ENCODE measurements around the gene PPIA.

Gene PPIA

DNA sequence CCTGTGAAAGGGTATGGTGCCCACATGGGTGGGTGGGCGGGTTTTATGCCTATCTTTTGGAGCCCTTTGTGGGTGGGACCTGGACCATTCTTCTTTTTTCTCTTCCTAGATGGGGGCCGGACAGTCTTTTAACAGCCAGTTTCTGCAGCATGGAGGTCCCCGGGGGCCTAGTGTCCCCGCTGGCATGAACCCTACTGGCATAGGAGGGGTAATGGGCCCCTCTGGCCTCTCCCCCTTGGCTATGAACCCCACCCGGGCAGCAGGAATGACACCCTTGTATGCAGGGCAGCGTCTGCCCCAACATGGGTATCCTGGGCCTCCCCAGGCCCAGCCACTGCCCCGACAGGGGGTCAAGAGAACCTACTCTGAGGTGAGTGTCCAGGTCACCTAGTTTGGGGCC is 38.7 kb upstream of the PPIA start:
- POLR2A ChIA-PET, result no interaction called here

DNA sequence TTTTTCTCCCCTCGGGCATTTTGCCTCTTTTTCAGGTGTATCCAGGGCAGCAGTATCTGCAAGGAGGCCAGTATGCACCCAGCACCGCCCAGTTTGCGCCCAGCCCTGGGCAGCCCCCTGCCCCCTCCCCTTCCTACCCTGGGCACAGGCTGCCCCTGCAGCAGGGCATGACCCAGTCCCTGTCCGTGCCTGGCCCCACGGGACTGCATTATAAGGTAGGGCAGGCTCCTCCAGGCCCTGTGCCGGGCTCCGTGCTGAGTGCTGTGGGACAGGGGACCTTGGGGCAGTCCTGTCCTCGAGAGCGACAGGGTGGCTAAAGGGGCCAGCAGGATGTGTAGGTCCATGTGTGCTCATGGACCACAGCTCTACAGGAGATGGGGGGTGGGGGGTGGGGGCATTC is 37.2 kb upstream of the PPIA start:
- no peak for TF ChIP-seq CTCF (IDR thresholded peaks at IDR 0.05; ENCODE audit: control extremely low read depth, extremely low read depth, low read depth, missing control alignments)
- CTCF ChIA-PET, result interaction anchor here (1.5 kb wide), 1 partner anchor 171 kb away, joined by 3 read pairs; no protein-coding TSS in a partner anchor
- POLR2A ChIA-PET, result no interaction called here
- DNase-seq (ENCODE audit: extremely low spot score), result no peak

More for the DNA sequence above, 38.7 kb upstream of the PPIA start:
- no peak for DNase-seq (ENCODE audit: extremely low spot score)
- no peak for TF ChIP-seq CTCF (IDR thresholded peaks at IDR 0.05; ENCODE audit: control extremely low read depth, extremely low read depth, low read depth, missing control alignments)
- CTCF ChIA-PET, result interaction anchor here (1.1 to 1.5 kb wide), 2 partner anchors 10 to 170 kb away, joined by 3 to 6 read pairs; no protein-coding TSS in a partner anchor

DNA sequence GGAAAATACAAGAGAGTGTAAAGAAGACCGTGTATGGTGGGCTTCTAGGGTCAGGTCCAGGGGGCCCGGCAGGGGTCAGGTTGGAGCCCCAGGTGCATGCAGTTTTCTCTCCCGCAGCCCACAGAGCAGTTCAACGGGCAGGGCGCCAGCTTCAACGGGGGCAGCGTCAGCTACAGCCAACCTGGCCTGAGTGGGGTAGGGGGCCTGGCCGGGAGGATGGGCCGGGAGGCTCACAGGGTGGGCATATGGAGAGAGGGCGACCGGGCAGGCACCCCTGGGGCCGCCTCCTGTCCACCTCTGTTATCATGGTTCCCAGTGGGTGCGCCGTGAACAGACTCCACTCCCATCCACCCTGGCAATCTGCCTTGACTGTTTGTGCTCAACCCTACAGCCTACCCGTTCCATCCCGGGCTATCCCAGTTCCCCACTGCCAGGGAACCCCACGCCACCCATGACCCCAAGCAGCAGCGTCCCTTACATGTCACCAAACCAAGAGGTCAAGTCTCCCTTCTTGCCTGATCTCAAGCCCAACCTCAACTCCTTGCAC is 36.4 kb upstream of the PPIA start:
- TF ChIP-seq CTCF (IDR thresholded peaks at IDR 0.05; ENCODE audit: control extremely low read depth, extremely low read depth, low read depth, missing control alignments), result no peak
- CTCF ChIA-PET, result no interaction called here
- POLR2A ChIA-PET, result no interaction called here
- DNase-seq (ENCODE audit: extremely low spot score), result no peak

GRCh38 chr7:44761207-44762161 is 35.0 kb upstream of the PPIA start:
- CTCF ChIA-PET, result interaction anchor here (0.6 to 1.4 kb wide), 4 partner anchors 10 to 86 kb away, joined by 3 to 4 read pairs (median 3); no protein-coding TSS in a partner anchor
- DNase-seq (ENCODE audit: extremely low spot score), result no peak
- POLR2A ChIA-PET, result no interaction called here
- TF ChIP-seq CTCF (IDR thresholded peaks at IDR 0.05; ENCODE audit: control extremely low read depth, extremely low read depth, low read depth, missing control alignments), result no peak

- CTCF ChIA-PET, result interaction anchor here (0.6 to 1.4 kb wide), 5 partner anchors 11 to 375 kb away, joined by 3 to 4 read pairs (median 3); no protein-coding TSS in a partner anchor
- DNase-seq (ENCODE audit: extremely low spot score), result no peak
- POLR2A ChIA-PET, result no interaction called here
- TF ChIP-seq CTCF (IDR thresholded peaks at IDR 0.05; ENCODE audit: control extremely low read depth, extremely low read depth, low read depth, missing control alignments), result no peak
Observed at GRCh38 chr7:44762300-44762699, 34.2 kb upstream of the PPIA start.

GRCh38 chr7:44762726-44763522 is 33.6 kb upstream of the PPIA start:
- DNase-seq (ENCODE audit: extremely low spot score), result no peak
- CTCF ChIA-PET, result interaction anchor here (0.6 to 1.4 kb wide), 5 partner anchors 12 to 375 kb away, joined by 3 to 4 read pairs (median 3); no protein-coding TSS in a partner anchor
- no peak for TF ChIP-seq CTCF (IDR thresholded peaks at IDR 0.05; ENCODE audit: control extremely low read depth, extremely low read depth, low read depth, missing control alignments)
- POLR2A ChIA-PET, result no interaction called here

All from GM10248 (cell line).